GM23338 (cell line): ENCODE results near the gene KRTAP4-12. TPM values are rescaled to one million over a fixed set of nuclear protein-coding genes. Genes with fewer than 3 reads are reported as not detected.

Source experiments
- EZH2 ChIP-seq: fragments of 200-600 bp; sonication (generic); IDR thresholded peaks from one replicate; pipeline ENCODE4 v1.8.0; 2017; ENCODE audit warnings: antibody characterized with exemption, mild to moderate bottlenecking, low read depth; ENCODE audit not compliant: unreplicated experiment
- polyA plus RNA-seq: library from polyadenylated mRNA; unstranded; fragments of >200 nt; fragmentation: Nextera tagmentation; extraction: Ambion mirVana; gene quantifications from 2 replicates; pipeline ENCODE4 v1.2.1, GENCODE V29; 2016
- total RNA-seq: library from RNA; depleted of rRNA; stranded (reverse); fragments of >200 nt; shearing (Covaris generic); gene quantifications from 2 replicates; pipeline ENCODE4 v1.2.3, GENCODE V29; 2014; rRNA removed

The KRTAP4-12 gene
- total and polyA plus RNA-seq, 2 experiments from 2014 or later: not detected

DNA sequence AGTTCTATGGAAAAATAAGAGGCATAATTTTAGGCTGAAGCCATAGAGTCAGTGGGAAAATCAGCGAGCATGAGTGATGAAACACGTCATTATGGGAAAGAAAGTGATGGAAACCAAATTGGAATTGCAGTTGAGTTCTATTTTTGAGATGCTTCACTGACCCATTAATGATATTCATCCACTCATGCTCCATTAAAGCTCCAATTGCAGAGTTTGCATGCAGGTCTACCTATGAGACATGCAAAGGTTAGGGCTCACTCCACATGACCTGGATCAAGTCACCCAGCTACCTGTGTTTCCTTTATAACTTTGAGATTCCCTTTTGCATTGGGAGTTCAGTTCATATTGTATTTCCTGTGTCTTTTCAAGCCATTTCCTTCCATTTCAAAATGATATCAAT is 50.3 kb downstream of the KRTAP4-12 start (continued):
- TF ChIP-seq EZH2: no peak

Other genes with a start within 250 kb of the KRTAP4-12 start
Only the 30 nearest of the 39 such genes appear.
- not detected in 2 replicates for gene KRT40, start 139.9 kb downstream of the KRTAP4-12 start, total RNA-seq
- gene KRT40, start 139.9 kb downstream of the KRTAP4-12 start, polyA plus RNA-seq: not detected in 2 replicates
- gene KRTAP3-3, start 130.0 kb downstream of the KRTAP4-12 start, total RNA-seq: not detected in 2 replicates
- not detected in 2 replicates for gene KRTAP3-3, start 130.0 kb downstream of the KRTAP4-12 start, polyA plus RNA-seq
- gene KRTAP3-2, start 124.3 kb downstream of the KRTAP4-12 start, total RNA-seq: not detected in 2 replicates
- not detected in 2 replicates for gene KRTAP3-2, start 124.3 kb downstream of the KRTAP4-12 start, polyA plus RNA-seq
- not detected in 2 replicates for gene KRTAP3-1, start 115.1 kb downstream of the KRTAP4-12 start, total RNA-seq
- not detected in 2 replicates for gene KRTAP3-1, start 115.1 kb downstream of the KRTAP4-12 start, polyA plus RNA-seq
- not detected in 2 replicates for gene KRTAP1-5, start 97.0 kb downstream of the KRTAP4-12 start, total RNA-seq
- not detected in 2 replicates for gene KRTAP1-5, start 97.0 kb downstream of the KRTAP4-12 start, polyA plus RNA-seq
- not detected in 2 replicates for gene KRTAP1-4, start 94.0 kb downstream of the KRTAP4-12 start, total RNA-seq
- gene KRTAP1-4, start 94.0 kb downstream of the KRTAP4-12 start, polyA plus RNA-seq: not detected in 2 replicates
- gene KRTAP1-3, start 89.3 kb downstream of the KRTAP4-12 start, total RNA-seq: not detected in 2 replicates
- gene KRTAP1-3, start 89.3 kb downstream of the KRTAP4-12 start, polyA plus RNA-seq: not detected in 2 replicates
- gene KRTAP1-1, start 82.7 kb downstream of the KRTAP4-12 start, total RNA-seq: not detected in 2 replicates
- gene KRTAP1-1, start 82.7 kb downstream of the KRTAP4-12 start, polyA plus RNA-seq: not detected in 2 replicates
- gene KRTAP2-1, start 76.9 kb downstream of the KRTAP4-12 start, total RNA-seq: not detected in 2 replicates
- gene KRTAP2-1, start 76.9 kb downstream of the KRTAP4-12 start, polyA plus RNA-seq: not detected in 2 replicates
- gene KRTAP2-2, start 69.0 kb downstream of the KRTAP4-12 start, total RNA-seq: not detected in 2 replicates
- gene KRTAP2-2, start 69.0 kb downstream of the KRTAP4-12 start, polyA plus RNA-seq: not detected in 2 replicates
- gene KRTAP2-3, start 64.1 kb downstream of the KRTAP4-12 start, total RNA-seq: not detected in 2 replicates
- not detected in 2 replicates for gene KRTAP2-3, start 64.1 kb downstream of the KRTAP4-12 start, polyA plus RNA-seq
- gene KRTAP2-4, start 58.3 kb downstream of the KRTAP4-12 start, total RNA-seq: not detected in 2 replicates
- not detected in 2 replicates for gene KRTAP2-4, start 58.3 kb downstream of the KRTAP4-12 start, polyA plus RNA-seq
- gene KRTAP4-7, start 40.0 kb downstream of the KRTAP4-12 start, total RNA-seq: not detected in 2 replicates
- gene KRTAP4-7, start 40.0 kb downstream of the KRTAP4-12 start, polyA plus RNA-seq: not detected in 2 replicates
- gene KRTAP4-8, start 26.0 kb downstream of the KRTAP4-12 start, total RNA-seq: not detected in 2 replicates
- not detected in 2 replicates for gene KRTAP4-8, start 26.0 kb downstream of the KRTAP4-12 start, polyA plus RNA-seq
- not detected in 2 replicates for gene KRTAP4-16, start 22.0 kb downstream of the KRTAP4-12 start, total RNA-seq
- gene KRTAP4-16, start 22.0 kb downstream of the KRTAP4-12 start, polyA plus RNA-seq: not detected in 2 replicates
- not detected in 2 replicates for gene KRTAP4-9, start 18.8 kb downstream of the KRTAP4-12 start, total RNA-seq
- gene KRTAP4-9, start 18.8 kb downstream of the KRTAP4-12 start, polyA plus RNA-seq: not detected in 2 replicates
- not detected in 2 replicates for gene KRTAP4-11, start 5.8 kb downstream of the KRTAP4-12 start, total RNA-seq
- not detected in 2 replicates for gene KRTAP4-11, start 5.8 kb downstream of the KRTAP4-12 start, polyA plus RNA-seq
- gene KRTAP4-6, start 16.4 kb upstream of the KRTAP4-12 start, total RNA-seq: not detected in 2 replicates
- gene KRTAP4-6, start 16.4 kb upstream of the KRTAP4-12 start, polyA plus RNA-seq: not detected in 2 replicates
- not detected in 2 replicates for gene KRTAP4-5, start 25.6 kb upstream of the KRTAP4-12 start, total RNA-seq
- not detected in 2 replicates for gene KRTAP4-5, start 25.6 kb upstream of the KRTAP4-12 start, polyA plus RNA-seq
- gene KRTAP4-4, start 36.6 kb upstream of the KRTAP4-12 start, total RNA-seq: not detected in 2 replicates
- gene KRTAP4-4, start 36.6 kb upstream of the KRTAP4-12 start, polyA plus RNA-seq: not detected in 2 replicates
- gene KRTAP4-3, start 44.0 kb upstream of the KRTAP4-12 start, total RNA-seq: not detected in 2 replicates
- gene KRTAP4-3, start 44.0 kb upstream of the KRTAP4-12 start, polyA plus RNA-seq: not detected in 2 replicates
- gene KRTAP4-2, start 54.0 kb upstream of the KRTAP4-12 start, total RNA-seq: not detected in 2 replicates
- gene KRTAP4-2, start 54.0 kb upstream of the KRTAP4-12 start, polyA plus RNA-seq: not detected in 2 replicates
- not detected in 2 replicates for gene KRTAP4-1, start 60.7 kb upstream of the KRTAP4-12 start, total RNA-seq
- gene KRTAP4-1, start 60.7 kb upstream of the KRTAP4-12 start, polyA plus RNA-seq: not detected in 2 replicates
- gene KRTAP9-1, start 65.7 kb upstream of the KRTAP4-12 start, total RNA-seq: not detected in 2 replicates
- gene KRTAP9-1, start 65.7 kb upstream of the KRTAP4-12 start, polyA plus RNA-seq: not detected in 2 replicates
- not detected in 2 replicates for gene KRTAP9-2, start 102.5 kb upstream of the KRTAP4-12 start, total RNA-seq
- gene KRTAP9-2, start 102.5 kb upstream of the KRTAP4-12 start, polyA plus RNA-seq: not detected in 2 replicates
- gene KRTAP9-3, start 108.3 kb upstream of the KRTAP4-12 start, total RNA-seq: not detected in 2 replicates
- not detected in 2 replicates for gene KRTAP9-3, start 108.3 kb upstream of the KRTAP4-12 start, polyA plus RNA-seq
- not detected in 2 replicates for gene KRTAP9-8, start 113.8 kb upstream of the KRTAP4-12 start, total RNA-seq
- not detected in 2 replicates for gene KRTAP9-8, start 113.8 kb upstream of the KRTAP4-12 start, polyA plus RNA-seq
- gene KRTAP9-4, start 125.5 kb upstream of the KRTAP4-12 start, total RNA-seq: not detected in 2 replicates
- gene KRTAP9-4, start 125.5 kb upstream of the KRTAP4-12 start, polyA plus RNA-seq: not detected in 2 replicates
- gene KRTAP9-9, start 131.2 kb upstream of the KRTAP4-12 start, total RNA-seq: not detected in 2 replicates
- gene KRTAP9-9, start 131.2 kb upstream of the KRTAP4-12 start, polyA plus RNA-seq: not detected in 2 replicates
- not detected in 2 replicates for gene KRTAP9-6, start 141.2 kb upstream of the KRTAP4-12 start, total RNA-seq
- gene KRTAP9-6, start 141.2 kb upstream of the KRTAP4-12 start, polyA plus RNA-seq: not detected in 2 replicates